Astrocyte (in vitro differentiated cells and primary cell): ENCODE results near the gene SHCBP1L. TPM values are rescaled to one million over a fixed set of nuclear protein-coding genes. Genes with fewer than 3 reads are reported as not detected.

Source experiments
- DNase-seq: peaks from one replicate; pipeline ENCODE4 v3.0.0-alpha.2; 2010; ENCODE audit warnings: low read depth
- FAIRE-seq: peaks from 2 replicates; lab custom pipeline; 2011; peaks lifted over from hg19 to GRCh38; lab: Jason Lieb, UNC
- H2AFZ ChIP-seq: 2 replicates; pipeline ENCODE4 v1.6.0; 2012; ENCODE audit warnings: low read depth, low read length, inconsistent platforms
- H3K27ac ChIP-seq: 2 replicates; pipeline ENCODE4 v1.5.1; 2011; ENCODE audit warnings: low read depth, low read length, inconsistent platforms
- H3K27me3 ChIP-seq: 2 replicates; pipeline ENCODE4 v1.6.0; 2011; ENCODE audit warnings: low read length, inconsistent platforms; ENCODE audit not compliant: insufficient read depth
- H3K36me3 ChIP-seq: 2 replicates; pipeline ENCODE4 v1.5.1; 2011; ENCODE audit warnings: low read length, inconsistent platforms; ENCODE audit not compliant: insufficient read depth
- H3K4me1 ChIP-seq: 2 replicates; pipeline ENCODE4 v1.5.1; 2011; ENCODE audit warnings: low read length, inconsistent platforms; ENCODE audit not compliant: insufficient read depth
- H3K4me2 ChIP-seq: 2 replicates; pipeline ENCODE4 v1.6.0; 2012; ENCODE audit warnings: low read length, inconsistent platforms
- H3K4me3 ChIP-seq: 2 replicates; pipeline ENCODE4 v1.5.1; 2011; ENCODE audit warnings: low read depth, mild to moderate bottlenecking, low read length, inconsistent platforms; ENCODE audit not compliant: insufficient read depth
- H3K79me2 ChIP-seq: 2 replicates; pipeline ENCODE4 v1.6.0; 2012; ENCODE audit warnings: mild to moderate bottlenecking, low read length, inconsistent platforms; ENCODE audit not compliant: insufficient read depth
- H3K9ac ChIP-seq: 2 replicates; pipeline ENCODE4 v1.6.0; 2012; ENCODE audit warnings: mild to moderate bottlenecking, low read length, inconsistent platforms
- H3K9me3 ChIP-seq: 2 replicates; pipeline ENCODE4 v1.5.1; 2012; ENCODE audit warnings: low read depth, mild to moderate bottlenecking, low read length, inconsistent platforms; ENCODE audit not compliant: insufficient read depth
- H4K20me1 ChIP-seq: 2 replicates; pipeline ENCODE4 v1.6.0; 2012; ENCODE audit warnings: low read length, inconsistent platforms; ENCODE audit not compliant: insufficient read depth
- H3K27ac Mint-ChIP-seq: one replicate; pipeline ENCODE4 v1.8.0; 2021; ENCODE audit warnings: mild to moderate bottlenecking, mixed read lengths; ENCODE audit not compliant: unreplicated experiment
- H3K27me3 Mint-ChIP-seq: one replicate; pipeline ENCODE4 v1.8.0; 2021; ENCODE audit warnings: low read depth, mixed read lengths; ENCODE audit not compliant: unreplicated experiment
- H3K36me3 Mint-ChIP-seq: one replicate; pipeline ENCODE4 v1.8.0; 2021; ENCODE audit warnings: low read depth, mixed read lengths; ENCODE audit not compliant: unreplicated experiment
- H3K4me1 Mint-ChIP-seq: one replicate; pipeline ENCODE4 v1.8.0; 2021; ENCODE audit warnings: low read depth, mixed read lengths; ENCODE audit not compliant: unreplicated experiment
- H3K4me3 Mint-ChIP-seq: one replicate; pipeline ENCODE4 v1.8.0; 2021; ENCODE audit warnings: mild to moderate bottlenecking, moderate library complexity, mixed read lengths; ENCODE audit not compliant: unreplicated experiment
- H3K9me3 Mint-ChIP-seq: one replicate; pipeline ENCODE4 v1.8.0; 2021; ENCODE audit warnings: mild to moderate bottlenecking, mixed read lengths; ENCODE audit not compliant: unreplicated experiment
- EZH2 ChIP-seq: IDR thresholded peaks from 2 replicates; pipeline ENCODE4 v1.6.1; 2012; ENCODE audit warnings: mild to moderate bottlenecking, low read length, inconsistent platforms; ENCODE audit not compliant: insufficient read depth
- total RNA-seq: library from RNA; stranded (reverse); gene quantifications from 2 replicates; pipeline ENCODE4 v1.2.1, GENCODE V29; 2021
- TF ChIP-seq, protein P1 (sequence below): IDR thresholded peaks from 2 replicates; pipeline ENCODE4 v1.5.1; 2011; ENCODE audit warnings: low read depth, mild to moderate bottlenecking, inconsistent platforms, low read length, moderate library complexity; ENCODE audit not compliant: insufficient read depth

Gene SHCBP1L
- total RNA-seq, 1 donor from 2014 or later: not detected

DNA sequence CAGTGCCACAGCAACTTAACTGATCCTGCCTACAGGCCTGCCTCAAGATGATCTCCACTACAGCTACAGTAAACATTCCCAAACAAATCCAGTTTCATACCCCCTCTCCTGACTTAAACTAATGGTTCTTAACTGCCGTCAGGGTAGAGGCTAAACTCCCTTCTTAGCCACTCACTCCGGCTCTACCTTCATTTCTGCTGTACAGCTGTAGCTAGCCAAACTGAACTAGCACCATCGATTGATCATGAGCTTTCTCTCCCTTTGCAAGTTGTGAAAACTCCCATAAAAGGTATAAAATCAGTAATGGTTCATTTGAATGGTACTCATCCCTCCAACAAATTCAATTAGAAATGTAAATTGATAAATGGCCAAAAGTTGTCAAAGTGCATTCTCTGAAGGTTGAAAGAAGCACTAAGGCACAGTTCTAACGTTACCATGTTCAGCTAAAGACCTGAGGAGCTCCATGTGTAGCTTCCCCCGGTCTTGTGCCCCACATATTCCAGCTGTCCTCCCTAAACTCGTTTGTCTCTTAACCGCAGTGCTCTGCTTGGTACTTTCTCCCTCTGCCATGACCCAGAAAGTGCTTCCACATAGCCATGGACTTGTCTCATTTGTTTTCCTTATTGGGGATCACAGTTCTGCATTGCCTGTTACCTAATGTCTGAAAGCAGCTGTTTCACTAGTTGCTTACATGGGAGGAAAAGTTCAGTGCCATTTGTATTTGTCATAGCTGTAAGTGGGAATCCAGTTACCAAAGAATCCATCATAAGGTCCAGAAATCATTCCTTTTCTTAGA is 64.0 kb downstream of the SHCBP1L start:
- Histone ChIP-seq H3K36me3 (peaks cover 48% of the 10 kb centered on the region), H4K20me1 (peaks cover 31% of the 10 kb centered on the region), H3K9me3 (no peaks in the 10 kb centered on the region), H3K4me3 (no peak overlapping the region), H3K27ac (no peak overlapping the region), H3K27me3 (no peaks in the 10 kb centered on the region), H3K4me1 (no peaks in the 10 kb centered on the region), H3K9ac (no peak overlapping the region), H2AFZ (no peak overlapping the region), H3K4me2 (no peak overlapping the region), H3K79me2 (peaks cover 2% of the 10 kb centered on the region)
- no peak overlapping the region for H3K27ac Mint-ChIP-seq
- no peak for TF ChIP-seq EZH2
- H3K4me1 Mint-ChIP-seq: peaks cover 6% of the 10 kb centered on the region
- no peak for FAIRE-seq
- H3K9me3 Mint-ChIP-seq: peaks cover under 1% of the 10 kb centered on the region
- DNase-seq: peak; percentile 48
- no peak overlapping the region for H3K4me3 Mint-ChIP-seq
- no peaks in the 10 kb centered on the region for H3K27me3 Mint-ChIP-seq
- peaks cover 20% of the 10 kb centered on the region for H3K36me3 Mint-ChIP-seq

DNA sequence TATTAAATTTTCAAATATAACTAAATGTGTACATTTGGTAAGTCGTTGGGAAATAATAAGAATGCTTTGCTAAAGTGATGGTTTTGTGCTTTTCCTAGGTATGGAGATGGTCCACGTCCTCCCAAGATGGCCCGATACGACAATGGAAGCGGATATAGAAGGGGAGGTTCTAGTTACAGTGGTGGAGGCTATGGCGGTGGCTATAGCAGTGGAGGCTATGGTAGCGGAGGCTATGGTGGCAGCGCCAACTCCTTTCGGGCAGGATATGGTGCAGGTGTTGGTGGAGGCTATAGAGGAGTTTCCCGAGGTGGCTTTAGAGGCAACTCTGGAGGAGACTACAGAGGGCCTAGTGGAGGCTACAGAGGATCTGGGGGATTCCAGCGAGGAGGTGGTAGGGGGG is 66.0 kb downstream of the SHCBP1L start:
- peaks cover 29% of the 10 kb centered on the region for H3K36me3 Mint-ChIP-seq
- FAIRE-seq (no peak), DNase-seq (no peak)
- Histone ChIP-seq H3K27ac (no peak overlapping the region), H3K4me1 (no peaks in the 10 kb centered on the region), H3K36me3 (peaks cover 64% of the 10 kb centered on the region), H3K9me3 (no peaks in the 10 kb centered on the region), H3K9ac (no peak overlapping the region), H4K20me1 (peaks cover 31% of the 10 kb centered on the region), H3K27me3 (no peaks in the 10 kb centered on the region), H3K4me3 (no peak overlapping the region), H2AFZ (no peak overlapping the region), H3K4me2 (no peak overlapping the region), H3K79me2 (peaks cover 2% of the 10 kb centered on the region)
- TF ChIP-seq EZH2: no peak
- TF ChIP-seq, protein P1, sequence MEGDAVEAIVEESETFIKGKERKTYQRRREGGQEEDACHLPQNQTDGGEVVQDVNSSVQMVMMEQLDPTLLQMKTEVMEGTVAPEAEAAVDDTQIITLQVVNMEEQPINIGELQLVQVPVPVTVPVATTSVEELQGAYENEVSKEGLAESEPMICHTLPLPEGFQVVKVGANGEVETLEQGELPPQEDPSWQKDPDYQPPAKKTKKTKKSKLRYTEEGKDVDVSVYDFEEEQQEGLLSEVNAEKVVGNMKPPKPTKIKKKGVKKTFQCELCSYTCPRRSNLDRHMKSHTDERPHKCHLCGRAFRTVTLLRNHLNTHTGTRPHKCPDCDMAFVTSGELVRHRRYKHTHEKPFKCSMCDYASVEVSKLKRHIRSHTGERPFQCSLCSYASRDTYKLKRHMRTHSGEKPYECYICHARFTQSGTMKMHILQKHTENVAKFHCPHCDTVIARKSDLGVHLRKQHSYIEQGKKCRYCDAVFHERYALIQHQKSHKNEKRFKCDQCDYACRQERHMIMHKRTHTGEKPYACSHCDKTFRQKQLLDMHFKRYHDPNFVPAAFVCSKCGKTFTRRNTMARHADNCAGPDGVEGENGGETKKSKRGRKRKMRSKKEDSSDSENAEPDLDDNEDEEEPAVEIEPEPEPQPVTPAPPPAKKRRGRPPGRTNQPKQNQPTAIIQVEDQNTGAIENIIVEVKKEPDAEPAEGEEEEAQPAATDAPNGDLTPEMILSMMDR: no peak
- H3K9me3 Mint-ChIP-seq: no peaks in the 10 kb centered on the region
- H3K27me3 Mint-ChIP-seq: no peaks in the 10 kb centered on the region
- H3K4me1 Mint-ChIP-seq: peaks cover 6% of the 10 kb centered on the region
- H3K4me3 Mint-ChIP-seq: no peak overlapping the region
- peak overlapping the region; percentile 20 for H3K27ac Mint-ChIP-seq

DNA sequence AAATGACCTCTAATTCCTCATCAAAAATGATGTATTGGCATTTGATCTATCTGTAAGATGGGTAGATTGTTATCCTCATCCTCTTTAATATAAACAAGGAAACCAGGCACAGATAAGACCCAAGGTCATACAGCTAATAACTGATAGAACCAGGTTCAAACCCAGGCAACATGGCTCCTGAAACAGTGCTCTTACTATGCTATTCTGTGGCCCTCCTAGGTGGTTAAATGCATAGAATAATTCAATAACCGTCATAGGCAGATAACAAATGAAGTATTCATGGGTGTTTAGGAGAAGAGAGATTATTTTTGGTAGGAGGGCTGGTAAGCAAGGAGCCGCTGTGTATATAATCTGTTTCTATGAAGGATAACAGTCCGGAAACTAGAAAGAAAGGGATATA is 67.4 kb downstream of the SHCBP1L start:
- Mint-ChIP-seq H3K27ac (no peak overlapping the region), H3K27me3 (no peaks in the 10 kb centered on the region), H3K4me1 (peaks cover 5% of the 10 kb centered on the region), H3K9me3 (no peaks in the 10 kb centered on the region), H3K4me3 (no peak overlapping the region), H3K36me3 (peaks cover 33% of the 10 kb centered on the region)
- peaks cover 78% of the 10 kb centered on the region for H3K36me3 ChIP-seq
- no peak overlapping the region for H3K4me2 ChIP-seq
- H3K27ac ChIP-seq: no peak overlapping the region
- TF ChIP-seq EZH2: no peak
- TF ChIP-seq, protein P1: no peak
- H4K20me1 ChIP-seq: peaks cover 38% of the 10 kb centered on the region
- no peak overlapping the region for H3K9ac ChIP-seq
- no peaks in the 10 kb centered on the region for H3K4me1 ChIP-seq
- no peaks in the 10 kb centered on the region for H3K27me3 ChIP-seq
- H3K9me3 ChIP-seq: no peaks in the 10 kb centered on the region
- FAIRE-seq (no peak), DNase-seq (no peak)
- no peak overlapping the region for H3K4me3 ChIP-seq
- peaks cover 4% of the 10 kb centered on the region for H3K79me2 ChIP-seq
- no peak overlapping the region for H2AFZ ChIP-seq
